OCI-LY7 (cell line): ENCODE data around the gene HOXC6. TPM values are rescaled to one million over a fixed set of nuclear protein-coding genes. Genes with fewer than 3 reads are reported as not detected.

Experiments
- BruUV-seq: library from RNA; stranded (reverse); fragments of 400-500 nt; replicated peaks from 2 replicates; lab custom pipeline; 2021; lab: Mats Ljungman, UMichigan
- CTCF ChIA-PET: fragments of 300-600 bp; sonication (Branson Sonifier 250); formaldehyde crosslinking; loops from one replicate; lab custom pipeline; 2022; ENCODE audit warnings: antibody characterized with exemption; ENCODE audit not compliant: unreplicated experiment; lab: Charles Lee
- POLR2A ChIA-PET: fragments of 300-600 bp; sonication (Branson Sonifier 250); formaldehyde crosslinking; loops from one replicate; lab custom pipeline; 2022; ENCODE audit warnings: antibody characterized with exemption; lab: Charles Lee
- DNase-seq: peaks from one replicate; pipeline ENCODE4 v3.0.0-alpha.2; 2015; ENCODE audit warnings: low spot score
- H2AFZ ChIP-seq: fragments of 200-600 bp; sonication (generic), shearing (Covaris generic); 2 replicates; pipeline ENCODE4 v1.6.1; 2014; ENCODE audit warnings: mild to moderate bottlenecking, antibody characterized with exemption, low read length, moderate library complexity
- H3K27ac ChIP-seq: fragments of 200-600 bp; sonication (generic); 2 replicates; pipeline ENCODE4 v1.5.1; 2014; ENCODE audit warnings: mixed run types, low read depth, mild to moderate bottlenecking, moderate library complexity, low read length, inconsistent platforms; ENCODE audit not compliant: poor library complexity, severe bottlenecking
- H3K36me3 ChIP-seq: fragments of 200-600 bp; sonication (generic); 2 replicates; pipeline ENCODE4 v1.6.1; 2014; ENCODE audit warnings: mild to moderate bottlenecking, antibody characterized with exemption, low read length, moderate library complexity, mixed read lengths; ENCODE audit not compliant: insufficient read depth
- H3K4me1 ChIP-seq: fragments of 200-600 bp; sonication (generic); 2 replicates; pipeline ENCODE4 v1.5.1; 2014; ENCODE audit warnings: mild to moderate bottlenecking, low read length; ENCODE audit not compliant: insufficient read depth, poor library complexity, severe bottlenecking
- H3K4me2 ChIP-seq: fragments of 200-600 bp; sonication (generic); 2 replicates; pipeline ENCODE4 v1.6.1; 2014; ENCODE audit warnings: mild to moderate bottlenecking, low read length
- H3K4me3 ChIP-seq: fragments of 200-600 bp; sonication (generic); 2 replicates; pipeline ENCODE4 v1.5.1; 2014; ENCODE audit warnings: mild to moderate bottlenecking, low read depth, low read length; ENCODE audit not compliant: poor library complexity, severe bottlenecking
- H3K79me2 ChIP-seq: fragments of 200-600 bp; sonication (generic); 2 replicates; pipeline ENCODE4 v1.6.1; 2016; ENCODE audit warnings: low read depth, mild to moderate bottlenecking, low read length, moderate library complexity, mixed read lengths; ENCODE audit not compliant: insufficient read depth
- H3K9me2 ChIP-seq: fragments of 200-600 bp; sonication (generic); 2 replicates; pipeline ENCODE4 v1.6.1; 2016; ENCODE audit warnings: mild to moderate bottlenecking, low read length, mixed read lengths; ENCODE audit not compliant: insufficient read depth
- H3K9me3 ChIP-seq: fragments of 200-600 bp; sonication (generic); 2 replicates; pipeline ENCODE4 v1.6.1; 2014; ENCODE audit warnings: mild to moderate bottlenecking, mixed run types, low read length, mixed read lengths
- H4K20me1 ChIP-seq: fragments of 200-600 bp; sonication (generic); 2 replicates; pipeline ENCODE4 v1.6.1; 2014; ENCODE audit warnings: mild to moderate bottlenecking, antibody characterized with exemption, low read length, moderate library complexity, mixed read lengths; ENCODE audit not compliant: insufficient read depth
- CTCF ChIP-seq: fragments of 200-600 bp; sonication (generic); conservative IDR thresholded peaks from 2 replicates; pipeline ENCODE4 v1.5.1; 2014; ENCODE audit warnings: mild to moderate bottlenecking, antibody characterized with exemption, low read length, moderate library complexity, mixed read lengths
- EZH2phosphoT487 ChIP-seq: fragments of 200-600 bp; sonication (generic); IDR thresholded peaks from 2 replicates; pipeline ENCODE4 v1.6.1; 2018; ENCODE audit warnings: low read depth, borderline replicate concordance, mild to moderate bottlenecking, mixed run types, antibody characterized with exemption, low read length, moderate library complexity, mixed read lengths
- intact Hi-C: fragments of 100-400 bp; cut with micrococcal nuclease; formaldehyde crosslinking; loops from one replicate; pipeline ENCODE4 v1.10.0; 2022; ENCODE audit not compliant: unreplicated experiment
- total RNA-seq, 2 experiments: library from RNA; depleted of rRNA in 1 of 2; stranded (reverse); fragments of >200 nt in 1 of 2; shearing (Covaris generic) in 1 of 2; gene quantifications; 2 replicates each; pipeline ENCODE4 v1.2.3, GENCODE V29; 2014 to 2022

HOXC6 gene
- total RNA-seq, 2 experiments from 2014 or later, result 0.92 to 2.7 TPM

GRCh38 chr12:54054742-54055194 lies 26.5 kb downstream of the HOXC6 start:
- POLR2A ChIA-PET, result interaction anchor here (0.6 to 3.2 kb wide), 8 partner anchors 11 to 270 kb away, joined by 3 to 32 read pairs (median 4); partner anchors contain the start of genes COPZ1 and SMUG1
- H3K9me2 ChIP-seq, result no peaks in the 10 kb centered on the region

GRCh38 chr12:54055552-54055951 lies 27.3 kb downstream of the HOXC6 start:
- H3K4me3 ChIP-seq, result peak overlapping the region; percentile 59
- CTCF ChIA-PET, result interaction anchor here (0.6 kb wide), 1 partner anchor 153 kb away, joined by 14 read pairs; no protein-coding TSS in a partner anchor
- H3K4me2 ChIP-seq, result peak overlapping the region; percentile 71
- no peak for DNase-seq
- 0 out of 2 replicates have a peak, but pooled peaks cover 4% of the 10 kb centered on the region for H4K20me1 ChIP-seq
- no peaks in the 10 kb centered on the region for H3K9me3 ChIP-seq
- TSS peak; percentile 81 for BruUV-seq
- intact Hi-C loops, result no loop called here
- no peaks in the 10 kb centered on the region for H3K9me2 ChIP-seq
- no peak overlapping the region for H2AFZ ChIP-seq
- POLR2A ChIA-PET, result interaction anchor here (0.6 to 1.6 kb wide), 5 partner anchors 21 to 1578 kb away, joined by 3 to 6 read pairs (median 5); partner anchors contain the start of gene SMUG1
- H3K4me1 ChIP-seq, result peaks cover 40% of the 10 kb centered on the region
- H3K27ac ChIP-seq, result no peak overlapping the region
- peaks cover 20% of the 10 kb centered on the region; the same call in 1 of the 2 replicates for H3K36me3 ChIP-seq
- TF ChIP-seq EZH2phosphoT487 (no peak), CTCF (no peak)
- peaks cover 21% of the 10 kb centered on the region for H3K79me2 ChIP-seq

More at GRCh38 chr12:54054742-54055194, 26.5 kb downstream of the HOXC6 start:
- no peak for DNase-seq
- Histone ChIP-seq H3K79me2 (peaks cover 21% of the 10 kb centered on the region), H3K4me3 (peak overlapping the region; percentile 85), H3K4me2 (peak overlapping the region; percentile 83), H3K4me1 (peaks cover 40% of the 10 kb centered on the region), H3K36me3 (peaks cover 20% of the 10 kb centered on the region; the same call in 1 of the 2 replicates), H3K27ac (peak overlapping the region; percentile 83), H2AFZ (no peak overlapping the region), H3K9me3 (no peaks in the 10 kb centered on the region), H4K20me1 (0 out of 2 replicates have a peak, but pooled peaks cover 4% of the 10 kb centered on the region)
- CTCF ChIA-PET, result interaction anchor here (0.5 to 2.0 kb wide), 2 partner anchors 10 to 840 kb away, joined by 4 to 6 read pairs; no protein-coding TSS in a partner anchor
- BruUV-seq, result no TSS peak
- intact Hi-C loops, result no loop called here
- TF ChIP-seq EZH2phosphoT487, result no peak
- TF ChIP-seq CTCF, result no peak

- intact Hi-C loops, result no loop called here
- H3K36me3 ChIP-seq, result peaks cover 20% of the 10 kb centered on the region; the same call in 1 of the 2 replicates
- peaks cover 21% of the 10 kb centered on the region for H3K79me2 ChIP-seq
- TF ChIP-seq EZH2phosphoT487 (no peak), CTCF (no peak)
- peak overlapping the region; percentile 59 for H3K4me3 ChIP-seq
- no peak overlapping the region for H2AFZ ChIP-seq
- no TSS peak for BruUV-seq
- POLR2A ChIA-PET, result interaction anchor here (0.6 to 1.6 kb wide), 6 partner anchors 13 to 162 kb away, joined by 3 to 6 read pairs (median 4); partner anchors contain the start of gene SMUG1
- 0 out of 2 replicates have a peak, but pooled peaks cover 4% of the 10 kb centered on the region for H4K20me1 ChIP-seq
- no peaks in the 10 kb centered on the region for H3K9me2 ChIP-seq
- no peaks in the 10 kb centered on the region for H3K9me3 ChIP-seq
- peaks cover 38% of the 10 kb centered on the region for H3K4me1 ChIP-seq
- DNase-seq, result no peak
- H3K4me2 ChIP-seq, result peak overlapping the region; percentile 71
- no peak overlapping the region for H3K27ac ChIP-seq
- CTCF ChIA-PET, result no interaction called here
These were observed 27.9 kb downstream of the HOXC6 start for GRCh38 chr12:54056110-54056509.
